Measurements from ENCODE around the gene GJB6.

The GJB6 gene

DNA sequence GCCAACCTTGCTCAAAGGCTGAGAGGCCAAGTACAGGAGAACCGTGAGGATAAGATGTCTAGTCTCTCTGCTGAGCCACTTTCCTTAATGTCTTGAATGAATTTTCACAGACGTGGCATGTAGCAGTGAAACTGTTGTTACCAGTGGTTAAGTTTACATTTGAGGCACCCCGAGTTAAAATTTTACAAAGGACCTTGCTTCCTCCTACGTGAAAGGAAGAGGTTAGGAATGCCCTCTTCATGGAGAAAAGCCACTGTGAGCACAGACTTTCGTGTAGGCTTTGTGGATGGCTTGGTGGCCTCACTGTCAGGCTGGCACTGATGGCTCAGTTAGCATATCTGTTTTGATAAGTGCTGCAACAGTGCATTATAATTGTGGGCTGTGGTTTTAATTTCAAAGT is 42.0 kb downstream of the GJB6 start:
- in situ Hi-C loops (cut with MboI; ENCODE audit: low sequenced_read_pairs) = loop anchor here (25.0 kb wide), 2 partner anchors 297 to 722 kb away; partner anchors contain the start of gene XPO4

DNA sequence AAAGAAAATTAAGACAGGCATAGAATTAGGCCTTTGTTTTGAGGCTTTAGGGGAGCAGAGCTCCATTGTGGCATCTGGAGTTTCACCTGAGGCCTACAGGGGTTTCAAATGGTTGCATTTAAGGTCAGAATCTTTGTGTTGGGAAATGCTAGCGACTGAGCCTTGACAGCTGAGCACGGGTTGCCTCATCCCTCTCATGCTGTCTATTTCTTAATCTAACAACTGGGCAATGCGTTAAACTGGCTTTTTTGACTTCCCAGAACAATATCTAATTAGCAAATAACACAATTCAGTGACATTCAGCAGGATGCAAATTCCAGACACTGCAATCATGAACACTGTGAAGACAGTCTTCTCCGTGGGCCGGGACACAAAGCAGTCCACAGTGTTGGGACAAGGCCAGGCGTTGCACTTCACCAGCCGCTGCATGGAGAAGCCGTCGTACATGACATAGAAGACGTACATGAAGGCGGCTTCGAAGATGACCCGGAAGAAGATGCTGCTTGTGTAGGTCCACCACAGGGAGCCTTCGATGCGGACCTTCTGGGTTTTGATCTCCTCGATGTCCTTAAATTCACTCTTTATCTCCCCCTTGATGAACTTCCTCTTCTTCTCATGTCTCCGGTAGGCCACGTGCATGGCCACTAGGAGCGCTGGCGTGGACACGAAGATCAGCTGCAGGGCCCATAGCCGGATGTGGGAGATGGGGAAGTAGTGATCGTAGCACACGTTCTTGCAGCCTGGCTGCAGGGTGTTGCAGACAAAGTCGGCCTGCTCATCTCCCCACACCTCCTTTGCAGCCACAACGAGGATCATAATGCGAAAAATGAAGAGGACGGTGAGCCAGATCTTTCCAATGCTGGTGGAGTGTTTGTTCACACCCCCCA is 43.2 kb downstream of the GJB6 start:
- in situ Hi-C loops (cut with MboI; ENCODE audit: low sequenced_read_pairs) = loop anchor here (25.0 kb wide), 2 partner anchors 298 to 723 kb away; partner anchors contain the start of gene XPO4

DNA sequence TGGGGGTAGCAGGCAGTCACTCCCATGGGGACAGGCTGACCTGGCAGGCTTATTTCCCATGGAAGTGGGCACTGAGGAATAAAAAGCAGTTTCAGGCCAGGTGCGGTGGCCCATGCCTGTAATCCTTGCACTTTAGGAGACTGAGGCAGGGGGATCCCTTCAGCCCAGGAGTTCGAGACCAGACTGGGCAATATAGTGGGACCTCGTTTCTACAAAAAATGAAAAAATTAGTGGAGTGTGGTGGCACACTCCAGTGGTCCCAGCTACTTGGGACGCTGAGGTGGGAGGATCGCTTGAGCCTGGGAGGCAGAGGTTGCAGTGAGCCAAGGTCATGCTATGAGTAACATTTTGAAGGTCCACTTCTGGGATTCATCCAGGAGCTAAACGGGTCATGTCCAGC is 45.3 kb downstream of the GJB6 start:
- in situ Hi-C loops (cut with MboI; ENCODE audit: low sequenced_read_pairs) = loop anchor here (25.0 kb wide), 2 partner anchors 301 to 726 kb away; partner anchors contain the start of gene XPO4

DNA sequence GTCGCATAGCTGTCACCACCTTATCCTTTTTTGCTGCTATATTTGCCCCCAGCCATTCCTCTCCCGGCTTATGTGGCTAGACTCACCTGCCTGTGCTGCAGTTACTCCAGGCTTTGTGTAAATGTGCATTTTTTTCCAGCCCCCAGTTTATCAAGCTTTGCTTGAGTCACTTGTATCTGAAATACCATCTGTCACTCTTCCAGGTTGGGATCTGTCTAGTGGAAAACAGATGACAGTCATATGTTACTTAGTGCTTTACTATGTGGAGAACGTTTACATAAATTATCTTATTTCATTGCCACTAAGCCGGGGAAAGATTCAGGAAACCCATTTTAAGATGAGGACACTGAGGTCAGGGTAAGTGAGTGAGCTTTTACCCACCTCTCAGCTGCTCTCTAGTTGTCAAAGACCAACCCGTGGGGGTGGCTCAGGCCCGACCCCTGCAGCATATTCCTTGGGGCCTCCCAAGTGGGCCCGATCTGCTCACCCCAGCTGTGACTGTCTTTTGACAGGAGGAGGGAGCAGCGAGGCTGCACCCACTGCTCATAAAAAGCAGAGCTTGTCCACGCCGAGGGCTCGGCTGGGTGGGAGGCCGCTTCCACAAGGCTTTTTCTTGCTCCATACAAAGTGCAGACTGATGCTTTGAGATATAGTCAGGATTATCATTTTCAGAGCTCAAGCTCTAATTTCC is 46.6 kb downstream of the GJB6 start:
- in situ Hi-C loops (cut with MboI; ENCODE audit: low sequenced_read_pairs) = loop anchor here (25.0 kb wide), 2 partner anchors 302 to 727 kb away; partner anchors contain the start of gene XPO4

DNA sequence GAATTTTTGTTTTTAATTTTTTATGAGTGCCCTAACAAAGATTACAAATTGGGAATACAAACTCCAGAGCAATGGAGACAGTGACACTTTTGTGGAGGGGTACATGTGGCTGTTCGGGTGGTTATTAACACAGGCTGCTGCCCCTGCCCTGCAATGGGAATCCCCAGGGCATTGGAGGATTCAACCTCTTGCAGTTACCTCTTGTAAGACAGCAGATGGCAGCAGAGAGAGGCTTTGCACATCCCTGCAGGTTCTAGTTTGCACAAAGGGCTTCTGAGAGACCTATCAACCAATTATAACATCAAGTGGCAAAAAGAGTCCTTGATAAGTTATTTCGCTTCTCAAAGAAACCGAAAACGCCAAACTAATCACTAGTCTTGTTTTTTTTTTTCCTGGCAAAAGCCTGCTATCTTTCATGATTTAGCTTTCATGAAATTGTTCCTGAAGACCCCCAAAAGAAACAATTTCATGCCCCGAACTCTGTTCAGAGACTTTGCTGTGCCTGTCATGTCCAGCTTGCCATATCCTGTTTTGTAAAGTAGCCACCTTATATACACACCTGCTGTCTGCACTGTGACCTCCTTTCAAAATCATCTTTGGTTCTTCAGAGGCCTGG is 49.8 kb downstream of the GJB6 start:
- in situ Hi-C loops (cut with MboI; ENCODE audit: low sequenced_read_pairs) = loop anchor here (25.0 kb wide), 2 partner anchors 305 to 730 kb away; partner anchors contain the start of gene XPO4

DNA sequence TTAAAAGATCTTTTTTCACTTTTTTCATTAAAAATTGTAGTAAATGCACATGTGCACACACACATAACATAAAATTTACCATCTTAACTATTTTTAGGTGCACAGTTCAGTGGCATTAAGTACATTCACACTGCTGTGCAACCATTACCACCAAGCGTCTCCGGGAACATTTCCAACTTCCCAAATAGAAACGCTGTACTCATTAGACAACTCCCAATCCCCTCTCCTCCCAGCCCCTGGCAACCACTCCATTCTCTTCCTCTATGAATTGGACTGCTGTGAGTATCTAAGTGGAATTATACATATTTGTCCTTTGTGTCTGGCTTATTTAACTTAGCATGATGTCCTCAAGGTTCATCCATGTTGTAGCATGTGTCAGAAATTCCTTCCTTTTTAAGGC is 50.9 kb downstream of the GJB6 start:
- in situ Hi-C loops (cut with MboI; ENCODE audit: low sequenced_read_pairs) = loop anchor here (25.0 kb wide), 2 partner anchors 306 to 731 kb away; partner anchors contain the start of gene XPO4

DNA sequence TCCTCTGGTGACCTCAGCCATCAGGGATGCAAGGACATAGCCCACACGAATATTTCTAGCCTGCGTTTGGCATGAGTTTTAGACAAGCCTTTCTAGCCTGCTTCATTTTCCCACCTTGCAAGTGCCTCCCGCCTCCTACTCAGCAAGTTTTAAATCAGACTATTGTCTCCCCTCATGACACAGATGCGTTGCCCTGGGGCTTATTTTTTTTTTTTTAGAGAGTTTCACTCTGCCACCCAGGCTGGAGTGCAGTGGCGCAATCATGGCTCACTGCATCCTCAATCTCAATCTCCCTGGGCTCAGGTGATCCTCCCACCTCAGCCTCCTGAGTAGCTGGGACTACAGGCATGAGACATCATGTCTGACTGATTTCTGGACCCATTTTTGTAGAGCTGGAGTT is 54.0 kb downstream of the GJB6 start:
- in situ Hi-C loops (cut with MboI; ENCODE audit: low sequenced_read_pairs) = loop anchor here (25.0 kb wide), 2 partner anchors 309 to 734 kb away; partner anchors contain the start of gene XPO4

DNA sequence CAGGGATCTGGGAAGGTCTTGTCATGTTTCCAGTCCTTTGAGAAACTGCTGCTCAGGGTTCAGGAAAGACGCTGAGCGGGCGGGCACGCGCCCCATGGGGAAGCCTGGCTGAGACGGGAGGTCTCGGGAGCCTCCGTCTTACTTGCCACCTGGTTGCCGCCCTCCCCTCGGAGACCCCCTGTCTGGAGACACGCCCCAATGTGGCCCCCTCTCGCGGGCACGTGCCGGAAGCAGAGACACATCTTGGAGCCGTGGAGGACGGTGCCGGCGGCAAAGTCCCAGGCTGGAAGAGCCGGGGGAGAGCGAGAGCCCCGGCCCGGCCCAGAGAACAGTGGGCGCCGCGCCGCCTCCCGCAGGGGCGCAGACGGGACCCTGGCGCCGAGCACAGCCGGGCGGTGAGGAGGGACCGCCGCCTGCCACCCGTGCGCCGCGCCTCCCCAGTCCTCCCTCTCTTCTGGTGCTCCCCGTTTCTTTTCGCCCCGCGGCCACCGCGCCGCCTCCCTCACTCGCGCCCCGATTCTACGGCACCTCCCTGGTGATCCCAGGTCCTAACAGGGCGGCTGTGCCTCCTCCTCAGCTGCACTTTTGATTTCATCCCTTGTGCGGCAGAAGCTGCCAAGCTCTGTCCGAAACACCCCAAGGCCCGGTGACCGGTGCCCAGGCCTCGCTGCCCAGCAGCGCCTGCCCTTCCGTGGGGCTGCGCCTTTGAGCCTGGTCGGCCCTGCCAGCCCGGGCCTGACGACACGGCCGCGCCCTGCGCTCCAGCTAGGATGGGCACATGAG is 54.9 kb downstream of the GJB6 start:
- in situ Hi-C loops (cut with MboI; ENCODE audit: low sequenced_read_pairs) = loop anchor here (25.0 kb wide), 2 partner anchors 310 to 735 kb away; partner anchors contain the start of gene XPO4

DNA sequence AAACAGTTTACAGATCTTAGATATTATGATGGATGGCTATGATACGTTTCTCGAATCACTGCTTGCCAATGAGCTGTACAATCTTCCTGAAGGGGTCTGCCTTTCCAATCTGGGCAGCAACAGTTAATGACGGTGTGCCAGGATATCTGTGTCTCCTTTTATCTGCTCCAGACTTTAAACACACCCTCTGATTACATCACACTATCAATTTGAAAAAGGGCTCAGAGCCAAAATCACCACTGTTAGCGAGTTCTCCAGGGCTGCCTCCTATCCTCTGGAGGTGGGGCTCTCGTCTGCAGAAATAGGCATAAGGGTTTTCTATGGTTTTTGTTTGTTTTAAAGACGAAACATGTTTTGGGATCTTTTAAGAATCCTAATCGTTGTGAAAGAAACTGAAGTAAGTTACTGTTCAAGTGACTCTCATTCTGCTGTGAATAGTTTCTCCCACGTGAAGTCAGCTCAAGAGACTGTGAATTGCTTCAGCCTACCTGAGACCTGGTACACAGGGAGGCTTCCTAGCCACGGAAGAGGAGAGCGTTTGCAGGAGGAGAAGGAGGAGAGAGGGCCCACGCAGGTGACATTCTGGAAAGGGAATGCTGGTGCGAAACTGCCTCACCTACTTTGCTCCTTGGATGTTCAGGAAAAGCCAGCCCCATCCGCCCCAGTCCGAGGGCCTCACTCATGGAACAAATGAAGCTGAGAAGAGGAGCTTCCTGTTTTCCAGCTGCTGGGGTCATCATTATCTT is 56.0 kb downstream of the GJB6 start:
- in situ Hi-C loops (cut with MboI; ENCODE audit: low sequenced_read_pairs) = loop anchor here (25.0 kb wide), 2 partner anchors 311 to 736 kb away; partner anchors contain the start of gene XPO4

DNA sequence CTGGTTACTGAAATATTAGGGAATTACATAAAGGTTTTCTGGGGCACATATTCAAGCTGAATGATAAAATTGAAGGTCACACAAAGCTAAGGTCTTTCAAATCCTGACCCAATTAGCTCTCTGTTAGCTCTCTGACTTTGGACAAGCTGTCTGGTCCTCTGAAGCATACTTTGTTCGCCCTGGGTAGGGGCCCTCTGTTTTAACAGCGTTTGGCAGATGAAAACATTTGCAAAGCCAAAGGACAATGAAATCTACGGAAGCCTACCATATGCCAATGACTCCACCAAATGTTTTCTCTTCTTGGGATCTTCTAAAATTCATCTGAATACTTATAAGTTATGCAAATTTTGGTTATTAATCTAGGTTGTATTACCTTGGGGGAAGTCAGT is 56.7 kb downstream of the GJB6 start:
- in situ Hi-C loops (cut with MboI; ENCODE audit: low sequenced_read_pairs) = loop anchor here (25.0 kb wide), 2 partner anchors 312 to 737 kb away; partner anchors contain the start of gene XPO4

DNA sequence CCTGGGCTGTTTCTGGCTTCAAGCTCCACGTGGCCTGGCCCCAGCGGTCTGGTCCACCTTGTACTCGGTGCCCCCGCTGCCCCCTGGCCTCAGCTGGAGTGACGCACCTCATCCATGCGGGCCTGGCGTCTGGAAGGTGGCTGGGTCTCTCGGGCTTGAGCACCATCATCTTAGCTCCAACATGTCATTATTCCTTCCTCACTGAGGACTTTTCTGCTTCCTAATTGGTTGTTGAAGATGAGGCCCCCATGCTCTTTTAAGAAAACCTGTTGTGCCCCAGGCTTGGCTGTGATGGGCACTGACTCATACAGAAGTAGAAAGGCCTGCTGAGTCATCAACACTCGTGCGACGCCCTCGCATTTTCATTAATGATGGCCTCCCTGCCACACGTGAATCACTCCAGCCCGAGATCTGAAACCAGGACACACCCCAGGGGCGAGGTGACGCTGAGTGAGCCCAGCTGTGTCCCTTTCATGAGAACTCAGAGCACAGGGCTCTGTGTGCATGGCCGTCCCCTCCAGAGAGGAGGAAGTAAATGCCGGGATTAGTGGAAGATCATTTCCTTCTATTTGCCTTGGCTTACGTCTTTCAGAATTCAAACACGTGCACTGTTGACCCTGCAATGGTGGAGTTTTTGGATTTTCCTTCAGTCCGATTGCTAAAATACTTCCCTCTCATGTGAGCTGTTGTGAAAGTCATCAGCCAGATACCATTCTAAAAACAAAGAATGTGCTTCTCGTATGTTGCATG is 57.3 kb downstream of the GJB6 start:
- in situ Hi-C loops (cut with MboI; ENCODE audit: low sequenced_read_pairs) = loop anchor here (25.0 kb wide), 2 partner anchors 312 to 737 kb away; partner anchors contain the start of gene XPO4

DNA sequence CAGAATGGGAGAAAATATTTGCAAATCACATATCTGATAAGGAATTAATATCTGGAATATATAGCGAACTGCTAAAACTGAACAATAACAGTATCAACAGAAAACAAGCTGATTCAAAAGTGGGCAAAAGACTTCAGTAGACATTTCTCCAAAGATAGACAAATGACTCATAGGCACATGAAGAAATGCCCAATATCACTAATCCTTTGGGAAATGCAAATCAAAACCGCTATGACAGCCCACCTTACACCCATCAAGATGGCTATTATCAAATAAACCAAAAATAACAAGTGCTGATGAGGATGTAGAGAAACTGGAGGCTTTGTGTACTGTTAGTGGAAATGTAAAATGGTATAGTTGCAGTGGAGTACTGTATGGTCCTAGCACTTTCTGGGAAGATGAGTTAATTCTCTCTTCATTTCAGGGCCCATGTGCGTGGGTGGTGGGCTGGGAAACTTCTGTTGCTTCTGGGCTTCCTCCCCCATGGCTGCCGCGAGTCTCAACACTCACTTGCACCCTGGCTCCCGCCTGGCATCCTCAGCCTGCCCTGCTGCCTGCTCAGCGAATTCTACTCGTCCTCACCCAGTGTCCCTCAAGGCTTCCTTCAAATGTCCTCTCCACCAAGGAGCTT is 58.9 kb downstream of the GJB6 start:
- in situ Hi-C loops (cut with MboI; ENCODE audit: low sequenced_read_pairs) = no loop called here
